ENCODE results near the gene MRPL4. TPM values are rescaled to one million over a fixed set of nuclear protein-coding genes. Genes with fewer than 3 reads are reported as not detected.

Gene MRPL4
- total and polyA plus RNA-seq, 2 of the 13 experiments (the other 11 are each of a cell fraction or from before 2014, with no cell fraction given) = 40.6 to 42.5 TPM

DNA sequence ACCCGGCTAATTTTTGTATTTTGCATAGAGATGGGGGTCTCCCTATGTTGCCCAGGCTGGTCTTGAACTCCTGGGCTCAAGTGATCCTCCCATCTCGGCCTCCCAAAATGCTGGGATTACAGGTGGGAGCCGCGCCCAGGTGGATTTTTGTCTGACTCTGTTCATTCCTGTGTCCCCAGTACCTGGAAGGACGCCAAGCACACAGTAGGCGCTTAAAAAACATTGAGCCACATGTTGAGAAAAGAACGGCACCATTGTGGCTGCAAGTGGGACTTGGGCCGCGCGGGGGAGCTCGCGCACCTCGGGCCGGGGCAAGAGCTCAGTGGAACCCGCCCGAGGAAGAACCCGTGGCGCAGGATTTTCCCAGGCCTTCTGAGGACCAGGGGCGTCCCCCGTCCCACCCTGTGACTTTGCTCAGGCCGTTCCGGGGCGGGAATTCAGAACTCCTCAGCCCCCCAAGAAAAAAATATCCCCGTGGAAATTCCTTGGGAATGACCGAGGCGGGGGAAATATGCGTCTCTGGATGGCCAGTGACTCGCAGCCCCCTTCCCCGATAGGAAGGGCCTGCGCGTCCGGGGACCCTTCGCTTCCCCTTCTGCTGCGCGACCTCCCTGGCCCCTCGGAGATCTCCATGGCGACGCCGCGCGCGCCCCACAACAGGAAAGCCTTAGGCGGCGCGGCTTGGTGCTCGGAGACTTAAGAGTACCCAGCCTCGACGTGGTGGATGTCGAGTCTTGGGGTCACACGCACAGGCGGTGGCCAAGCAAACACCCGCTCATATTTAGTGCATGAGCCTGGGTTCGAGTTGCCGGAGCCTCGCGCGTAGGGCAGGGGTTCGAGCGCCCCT is 17.5 kb downstream of the MRPL4 start (continued):
- TF ChIP-seq TBX2 (CRISPR knock-in tag; IDR thresholded peaks at IDR 0.05; ENCODE audit: borderline replicate concordance) (no peak), NONO (IDR thresholded peaks at IDR 0.05) (no peak), NONO (CRISPR knock-in tag; conservative IDR thresholded peaks at IDR 0.05) (no peak), ZSCAN29 (CRISPR knock-in tag; conservative IDR thresholded peaks at IDR 0.05) (no peak), ZNF660 (CRISPR knock-in tag; IDR thresholded peaks at IDR 0.05; ENCODE audit: borderline replicate concordance, low read depth) (no peak), THAP8 (CRISPR knock-in tag; IDR thresholded peaks at IDR 0.05; ENCODE audit: borderline replicate concordance) (peak; percentile 31; the same call in 1 of the 2 replicates), ZNF564 (CRISPR knock-in tag; IDR thresholded peaks at IDR 0.05) (no peak), ZNF776 (CRISPR knock-in tag; IDR thresholded peaks at IDR 0.05) (no peak), RFXANK (CRISPR knock-in tag; IDR thresholded peaks at IDR 0.05) (no peak), ZNF577 (CRISPR knock-in tag; IDR thresholded peaks at IDR 0.05; ENCODE audit: borderline replicate concordance, low read depth) (no peak), GABPB1 (CRISPR knock-in tag; IDR thresholded peaks at IDR 0.05) (peak; percentile 51; the same call in 1 of the 2 replicates), TRIM22 (IDR thresholded peaks at IDR 0.05) (no peak), ZNF580 (CRISPR knock-in tag; IDR thresholded peaks at IDR 0.05; ENCODE audit: borderline replicate concordance, low read depth) (no peak), EHMT2 (IDR thresholded peaks at IDR 0.05; ENCODE audit: borderline replicate concordance, low read depth, low read length) (no peak), SATB2 (CRISPR knock-in tag; IDR thresholded peaks at IDR 0.05) (no peak), JUND (CRISPR knock-in tag; IDR thresholded peaks at IDR 0.05) (no peak), ZNF781 (CRISPR knock-in tag; IDR thresholded peaks at IDR 0.05; ENCODE audit: borderline replicate concordance, not compliant biosample characterization) (no peak), ZNF350 (CRISPR knock-in tag; IDR thresholded peaks at IDR 0.05; ENCODE audit: borderline replicate concordance, low read depth) (0 out of 2 replicates have a peak, but pooled peaks have one; percentile 15), PHF21A (CRISPR knock-in tag; IDR thresholded peaks at IDR 0.05) (no peak), REL (CRISPR knock-in tag; conservative IDR thresholded peaks at IDR 0.05) (no peak), FOXJ3 (CRISPR knock-in tag; IDR thresholded peaks at IDR 0.05; ENCODE audit: borderline replicate concordance) (no peak), PRDM10 (CRISPR knock-in tag; IDR thresholded peaks at IDR 0.05; ENCODE audit: low read depth) (no peak; the same call in 1 of the 2 replicates), ZNF468 (CRISPR knock-in tag; IDR thresholded peaks at IDR 0.05) (no peak)

All from HepG2 (cell line).